ACC112 (cell line): ENCODE data around the gene ZBTB39.
"Not testable (repeated sequence)": the region's sequence is repeated elsewhere in the genome, so short reads cannot be mapped to it uniquely, and the experiment has no call there.

Experiments used
- H2AFZ ChIP-seq: fragments of 200-600 bp; sonication (generic); one replicate; pipeline ENCODE4 v1.6.0; 2017; ENCODE audit warnings: antibody characterized with exemption, low read length; ENCODE audit not compliant: unreplicated experiment
- H3K27ac ChIP-seq: fragments of 200-600 bp; sonication (generic); 2 replicates; pipeline ENCODE4 v1.5.1; 2014; ENCODE audit warnings: low read depth, mild to moderate bottlenecking, antibody characterized with exemption, low read length, moderate library complexity
- H3K27me3 ChIP-seq: fragments of 200-600 bp; sonication (generic); 2 replicates; pipeline ENCODE4 v1.6.1; 2014; ENCODE audit warnings: mild to moderate bottlenecking, antibody characterized with exemption, low read length, moderate library complexity, mixed read lengths; ENCODE audit not compliant: insufficient read depth
- H3K36me3 ChIP-seq: fragments of 200-600 bp; sonication (generic); 2 replicates; pipeline ENCODE4 v1.6.1; 2016; ENCODE audit warnings: mild to moderate bottlenecking, antibody characterized with exemption, low read length, moderate library complexity, mixed read lengths; ENCODE audit not compliant: insufficient read depth
- H3K4me1 ChIP-seq: fragments of 200-600 bp; sonication (generic); one replicate; pipeline ENCODE4 v1.6.1; 2016; ENCODE audit warnings: low read length, mixed read lengths; ENCODE audit not compliant: insufficient read depth, unreplicated experiment, control insufficient read depth
- H3K4me3 ChIP-seq: fragments of 200-600 bp; sonication (generic); 2 replicates; pipeline ENCODE4 v1.5.1; 2014; ENCODE audit warnings: mild to moderate bottlenecking, low read depth, low read length
- H3K79me2 ChIP-seq: fragments of 200-600 bp; sonication (generic); one replicate; pipeline ENCODE4 v1.6.0; 2016; ENCODE audit warnings: low read length; ENCODE audit not compliant: control insufficient read depth, unreplicated experiment, insufficient read depth

ZBTB39 gene

GRCh38 chr12:57031789-57032188 lies 25.4 kb upstream of the ZBTB39 start:
- Histone ChIP-seq H3K4me1 (no peaks in the 10 kb centered on the region), H3K27ac (no peak overlapping the region), H3K4me3 (no peak overlapping the region), H3K79me2 (no peaks in the 10 kb centered on the region), H3K36me3 (no peaks in the 10 kb centered on the region), H2AFZ (no peak overlapping the region), H3K27me3 (peaks cover 67% of the 10 kb centered on the region)

DNA sequence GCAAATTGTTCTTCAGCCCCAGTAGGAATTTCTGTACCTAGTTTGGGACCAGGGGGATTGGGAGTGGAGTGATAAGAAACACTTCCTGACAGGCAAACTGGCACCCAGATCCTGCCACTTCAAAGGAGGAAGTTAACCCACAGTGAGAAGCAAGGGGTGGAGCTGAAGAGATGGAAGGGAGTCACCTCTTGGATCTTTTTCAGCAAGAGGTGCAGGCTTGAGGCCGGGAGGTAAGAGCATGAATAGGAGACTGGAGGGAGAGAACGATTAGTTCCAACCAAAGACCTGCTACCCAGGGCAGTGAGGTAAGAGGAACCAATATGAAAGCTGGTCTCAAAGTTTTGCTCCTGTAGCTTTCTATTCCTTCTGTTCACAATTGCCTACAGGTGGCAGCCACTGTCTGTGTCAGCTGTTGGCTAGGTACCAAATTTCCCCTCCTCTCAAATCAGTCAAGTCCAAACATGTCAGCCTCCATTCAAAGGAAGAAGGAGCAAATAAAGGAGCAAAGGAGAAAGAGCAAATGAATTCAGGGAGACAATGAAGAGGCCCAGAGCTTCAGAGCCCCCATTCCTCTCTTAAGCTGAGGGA lies 24.9 kb upstream of the ZBTB39 start:
- Histone ChIP-seq H2AFZ (no peak overlapping the region), H3K4me3 (no peak overlapping the region), H3K27ac (no peak overlapping the region)

GRCh38 chr12:57029457-57029856 lies 23.1 kb upstream of the ZBTB39 start:
- Histone ChIP-seq H2AFZ (no peak overlapping the region), H3K27me3 (peaks cover 72% of the 10 kb centered on the region), H3K4me3 (no peak overlapping the region), H3K36me3 (no peaks in the 10 kb centered on the region), H3K4me1 (no peaks in the 10 kb centered on the region), H3K79me2 (no peaks in the 10 kb centered on the region), H3K27ac (no peak overlapping the region)

More for the DNA sequence above, 24.9 kb upstream of the ZBTB39 start:
- no peaks in the 10 kb centered on the region for H3K79me2 ChIP-seq
- no peaks in the 10 kb centered on the region for H3K4me1 ChIP-seq
- H3K36me3 ChIP-seq: no peaks in the 10 kb centered on the region
- H3K27me3 ChIP-seq: peaks cover 67% of the 10 kb centered on the region

- Histone ChIP-seq H3K36me3 (no peaks in the 10 kb centered on the region), H3K4me1 (no peaks in the 10 kb centered on the region), H3K79me2 (no peaks in the 10 kb centered on the region), H2AFZ (no peak overlapping the region), H3K4me3 (no peak overlapping the region), H3K27me3 (peaks cover 80% of the 10 kb centered on the region), H3K27ac (no peak overlapping the region)
Observed at GRCh38 chr12:57027805-57028153, 21.4 kb upstream of the ZBTB39 start.

DNA sequence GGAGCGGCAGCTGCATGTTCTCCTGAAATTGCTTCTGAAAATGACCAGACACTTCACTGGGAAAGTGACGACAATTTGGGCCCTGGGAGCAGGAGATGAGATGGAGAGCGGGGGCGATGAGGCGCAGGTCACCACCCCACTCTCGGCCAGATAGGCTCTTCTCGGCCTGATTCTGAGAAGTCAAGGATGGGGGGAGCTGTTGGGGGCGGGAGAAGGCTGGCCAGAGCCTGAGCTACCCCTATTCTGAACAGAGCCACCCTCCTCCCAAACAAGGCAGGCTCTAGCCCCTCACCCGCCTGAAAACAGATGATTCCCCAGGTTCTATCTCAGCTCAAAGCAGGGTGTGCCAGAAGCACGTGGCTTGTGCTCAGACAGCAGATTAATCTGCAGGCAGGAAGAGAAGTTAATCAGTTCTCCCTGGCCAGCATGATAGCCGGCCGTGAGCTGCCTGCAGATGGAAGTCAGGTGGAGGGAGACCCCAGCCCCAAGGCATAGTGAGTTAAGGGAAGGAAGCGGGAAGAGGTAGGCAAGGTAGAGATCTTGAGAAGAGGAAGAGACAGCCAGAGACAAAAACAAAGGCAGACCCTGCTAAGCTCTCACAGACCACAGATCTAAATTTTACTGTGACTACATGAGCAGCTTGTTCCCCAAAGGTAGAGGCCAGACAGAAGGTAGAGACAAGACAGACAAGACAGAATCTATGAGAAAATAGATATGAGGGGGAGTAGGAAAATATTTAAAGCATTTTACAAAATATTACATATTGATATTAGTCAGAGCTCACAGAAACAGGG lies 20.9 kb upstream of the ZBTB39 start:
- Histone ChIP-seq H2AFZ (no peak overlapping the region), H3K27ac (no peak overlapping the region), H3K36me3 (no peaks in the 10 kb centered on the region), H3K4me1 (no peaks in the 10 kb centered on the region), H3K79me2 (no peaks in the 10 kb centered on the region), H3K4me3 (no peak overlapping the region), H3K27me3 (peaks cover 76% of the 10 kb centered on the region)

DNA sequence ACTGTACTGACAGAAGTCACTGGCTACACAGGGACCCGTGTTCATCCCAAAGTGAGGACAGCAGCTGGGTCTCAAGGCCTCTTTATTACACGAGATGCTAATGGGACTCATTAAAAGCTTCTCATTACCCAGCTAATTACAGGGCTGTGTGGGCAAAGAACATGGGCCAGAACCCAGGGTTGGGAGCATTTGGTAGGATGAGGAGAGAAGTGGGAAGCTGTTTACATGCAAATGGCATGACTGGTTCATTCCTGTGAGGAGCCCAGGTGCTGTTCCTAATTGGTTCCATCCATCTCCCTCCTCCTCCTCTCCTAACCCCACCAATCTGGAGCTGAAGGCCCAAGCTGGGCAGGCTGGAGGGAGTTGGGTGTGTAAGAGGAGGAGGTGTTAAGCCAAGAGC lies 18.9 kb upstream of the ZBTB39 start:
- Histone ChIP-seq H3K27ac (no peak overlapping the region), H3K4me1 (no peaks in the 10 kb centered on the region), H3K79me2 (no peaks in the 10 kb centered on the region), H2AFZ (no peak overlapping the region), H3K27me3 (peaks cover 59% of the 10 kb centered on the region), H3K36me3 (no peaks in the 10 kb centered on the region), H3K4me3 (no peak overlapping the region)

GRCh38 chr12:57022324-57022723 lies 16.0 kb upstream of the ZBTB39 start:
- H3K79me2 ChIP-seq, H3K4me3 ChIP-seq, H3K4me1 ChIP-seq, H2AFZ ChIP-seq, H3K27ac ChIP-seq, H3K36me3 ChIP-seq: not testable (repeated sequence)
- peaks cover 35% of the 10 kb centered on the region for H3K27me3 ChIP-seq

DNA sequence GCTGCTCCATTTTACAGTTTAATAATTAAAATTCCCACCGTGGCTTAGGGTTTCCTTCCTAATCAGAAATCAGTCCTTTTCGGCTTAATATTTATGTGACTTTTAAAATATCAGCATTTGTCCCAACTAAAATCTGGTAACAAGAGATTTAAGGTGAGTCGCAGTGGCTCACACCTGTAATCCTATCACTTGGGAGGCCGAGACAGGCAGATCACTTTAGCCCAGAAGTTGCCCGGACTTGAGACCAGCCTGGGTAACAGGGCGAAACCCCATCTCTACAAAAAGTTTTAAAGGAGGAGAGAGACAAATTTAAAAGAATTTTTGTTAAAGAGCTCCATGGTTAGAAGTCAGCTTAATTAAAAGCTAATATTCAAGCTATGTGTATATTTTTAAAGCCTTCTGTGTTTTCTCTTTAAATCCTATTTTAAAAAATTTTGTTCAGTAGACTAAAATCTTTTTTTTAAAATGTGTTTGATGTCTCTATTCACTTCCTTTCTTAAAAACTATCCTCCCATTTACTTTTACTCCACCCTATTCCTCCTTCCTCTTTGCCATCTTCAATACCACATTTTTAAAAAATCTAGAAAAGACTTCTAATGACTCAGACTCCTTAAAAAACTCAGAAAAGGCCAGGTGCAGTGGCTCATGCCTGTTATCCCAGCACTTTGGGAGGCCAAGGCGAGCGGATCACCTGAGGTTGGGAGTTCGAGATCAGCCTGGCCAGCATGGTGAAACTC lies 13.8 kb upstream of the ZBTB39 start:
- Histone ChIP-seq H3K27ac (no peak overlapping the region), H3K27me3 (peaks cover 30% of the 10 kb centered on the region), H3K79me2 (no peaks in the 10 kb centered on the region), H3K36me3 (no peaks in the 10 kb centered on the region), H3K4me3 (no peak overlapping the region), H2AFZ (no peak overlapping the region), H3K4me1 (no peaks in the 10 kb centered on the region)

DNA sequence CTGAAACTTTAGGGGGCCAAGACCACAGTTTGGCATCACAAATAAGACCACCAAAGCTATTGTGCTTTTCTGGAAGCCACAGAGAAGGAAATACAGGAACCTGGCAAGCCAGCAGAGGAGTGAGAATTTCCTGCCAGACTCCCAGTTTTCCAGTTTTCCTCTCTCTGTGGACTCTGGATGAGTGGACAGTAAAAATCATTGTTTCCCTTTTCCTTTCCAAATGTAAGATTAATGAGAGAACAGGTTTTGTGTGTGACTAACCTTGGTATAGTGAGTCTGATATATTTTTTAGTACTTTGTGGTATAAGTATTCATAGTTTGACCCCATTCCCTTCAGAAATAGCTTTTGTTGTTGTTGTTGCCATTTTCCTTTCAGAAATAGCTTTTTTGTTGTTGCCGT lies 12.6 kb upstream of the ZBTB39 start:
- no peak overlapping the region for H3K4me3 ChIP-seq
- H3K27me3 ChIP-seq: peaks cover 30% of the 10 kb centered on the region
- no peaks in the 10 kb centered on the region for H3K4me1 ChIP-seq
- no peak overlapping the region for H3K27ac ChIP-seq
- H2AFZ ChIP-seq: no peak overlapping the region
- H3K79me2 ChIP-seq: no peaks in the 10 kb centered on the region
- H3K36me3 ChIP-seq: no peaks in the 10 kb centered on the region

DNA sequence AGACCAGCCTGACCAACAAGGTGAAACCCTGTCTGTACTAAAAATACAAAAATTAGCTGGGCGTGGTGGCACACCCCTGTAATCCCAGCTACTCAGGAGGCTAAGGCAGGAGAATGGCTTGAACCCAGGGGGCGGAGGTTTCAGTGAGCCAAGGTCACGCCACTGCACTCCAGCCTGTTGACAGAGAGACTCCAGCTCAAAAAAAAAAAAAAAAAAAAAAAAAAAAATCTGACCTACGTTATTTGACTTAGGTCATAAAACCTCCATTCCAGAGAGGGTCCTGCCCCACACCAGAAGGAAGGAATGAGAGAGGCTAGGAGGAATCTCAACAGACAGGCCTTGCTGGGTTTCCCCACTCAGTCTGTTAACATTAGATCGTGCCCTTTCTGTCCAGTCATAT lies 12.0 kb upstream of the ZBTB39 start:
- not testable (repeated sequence) for H3K79me2 ChIP-seq, H3K4me3 ChIP-seq, H3K27ac ChIP-seq, H3K4me1 ChIP-seq, H2AFZ ChIP-seq, H3K36me3 ChIP-seq
- H3K27me3 ChIP-seq: peaks cover 33% of the 10 kb centered on the region

- Histone ChIP-seq H3K79me2 (no peaks in the 10 kb centered on the region), H3K27ac (no peak within 1 kb of the TSS), H3K4me3 (no peak within 1 kb of the TSS), H3K36me3 (no peaks in the 10 kb centered on the region), H3K27me3 (peaks cover 48% of the 10 kb centered on the region), H3K4me1 (no peaks in the 10 kb centered on the region), H2AFZ (no peak within 1 kb of the TSS)
Observed at GRCh38 chr12:57016348-57016747, 10.0 kb upstream of the ZBTB39 start, which contains the start of gene TAC3. TSS of gene TAC3 (minus strand) at chr12:57016529. CDS start at chr12:57015797, 732 bp downstream.
